PFSK-1 (cell line): Measurements from ENCODE around the gene METTL24. TPM values are rescaled to one million over a fixed set of nuclear protein-coding genes. Genes with fewer than 3 reads are reported as not detected.

Experiments used
- FOXP2 ChIP-seq: optimal IDR thresholded peaks from 2 replicates; pipeline ENCODE3; 2011; ENCODE audit warnings: borderline replicate concordance, control low read depth, inconsistent platforms; ENCODE audit not compliant: insufficient read depth; ENCODE audit errors: extremely low read length, extremely low read depth
- POLR2AphosphoS5 ChIP-seq: IDR thresholded peaks from 2 replicates; pipeline ENCODE4 v1.6.1; 2012; ENCODE audit warnings: low read depth, mild to moderate bottlenecking, control low read depth, low read length, moderate library complexity
- REST ChIP-seq, 2 experiments: IDR thresholded peaks; 2 replicates each; pipeline versions ENCODE4 v1.6.1 to v1.8.0; 2011 to 2012; ENCODE audit warnings: low read depth in 2 of 2, low read length in 2 of 2, control low read depth in 1 of 2, inconsistent platforms in 1 of 2, mild to moderate bottlenecking in 1 of 2, moderate library complexity in 1 of 2; ENCODE audit not compliant: insufficient read depth in 1 of 2
- SIN3A ChIP-seq: IDR thresholded peaks from 2 replicates; pipeline ENCODE4 v1.6.1; 2012; ENCODE audit warnings: mild to moderate bottlenecking, low read length, moderate library complexity, borderline replicate concordance; ENCODE audit not compliant: insufficient read depth
- TAF1 ChIP-seq: IDR thresholded peaks from 2 replicates; pipeline ENCODE4 v1.6.1; 2012; ENCODE audit warnings: low read length, control low read depth, borderline replicate concordance; ENCODE audit not compliant: insufficient read depth
- polyA plus RNA-seq: library from polyadenylated mRNA; unstranded; fragments of >200 nt; gene quantifications from one replicate; pipeline ENCODE4 v1.2.1, GENCODE V29; 2012; ENCODE audit warnings: low read depth, missing spikeins; ENCODE audit not compliant: insufficient read length

Gene METTL24
- polyA plus RNA-seq: not detected

GRCh38 chr6:110357664-110358552 is at the start of gene METTL24:
TSS of gene METTL24 (minus strand) at chr6:110358349. CDS start at chr6:110358272, 77 bp downstream.
- TF ChIP-seq POLR2AphosphoS5: no peak
- TF ChIP-seq FOXP2: no peak
- TF ChIP-seq SIN3A: no peak
- TF ChIP-seq REST (IDR thresholded peaks at IDR 0.05; ENCODE audit: insufficient read depth in 1 of 2, low read depth in 2 of 2, low read length in 2 of 2): no peak
- TF ChIP-seq TAF1: no peak

- no peak for TF ChIP-seq FOXP2
- no peak for TF ChIP-seq REST (IDR thresholded peaks at IDR 0.05; ENCODE audit: insufficient read depth in 1 of 2, low read depth in 2 of 2, low read length in 2 of 2)
- no peak for TF ChIP-seq TAF1
- no peak for TF ChIP-seq SIN3A
- TF ChIP-seq POLR2AphosphoS5: no peak
Observed at GRCh38 chr6:110404607-110405006, 46.5 kb upstream of the METTL24 start.

GRCh38 chr6:110401585-110402176 is 43.5 kb upstream of the METTL24 start:
- TF ChIP-seq REST (IDR thresholded peaks at IDR 0.05; ENCODE audit: insufficient read depth in 1 of 2, low read depth in 2 of 2, low read length in 2 of 2): no peak
- TF ChIP-seq POLR2AphosphoS5: no peak
- TF ChIP-seq TAF1: no peak
- TF ChIP-seq SIN3A: no peak
- TF ChIP-seq FOXP2: no peak

- TF ChIP-seq SIN3A (no peak), TAF1 (no peak), REST (IDR thresholded peaks at IDR 0.05; ENCODE audit: insufficient read depth in 1 of 2, low read depth in 2 of 2, low read length in 2 of 2) (no peak), POLR2AphosphoS5 (no peak), FOXP2 (no peak)
Observed at GRCh38 chr6:110400208-110400607, 42.1 kb upstream of the METTL24 start.
